ENCODE data around the gene PLCXD1.
"Not testable (repeated sequence)": the region's sequence is repeated elsewhere in the genome, so short reads cannot be mapped to it uniquely, and the experiment has no call there.

Gene PLCXD1

GRCh38 chrX:276581-277201 is 4.5 kb upstream of the PLCXD1 start:
- Mint-ChIP-seq H3K9me3 (no peaks in the 10 kb centered on the region), H3K27ac (peak overlapping the region; percentile 30 to 74), H3K4me3 (peak overlapping the region; percentile 83 to 91), H3K4me1 (peaks cover 49% of the 10 kb centered on the region), H3K27me3 (peaks cover 8% of the 10 kb centered on the region)
- peak; percentile 57 for ATAC-seq
- peak in 1 of 2 donors; percentile 37 for DNase-seq

- H3K27me3 Mint-ChIP-seq, DNase-seq, ATAC-seq, H3K27ac Mint-ChIP-seq, H3K9me3 Mint-ChIP-seq: not testable (repeated sequence)
- peak overlapping the region; percentile 66 to 69 for H3K4me3 Mint-ChIP-seq
- H3K4me1 Mint-ChIP-seq: peaks cover 54% of the 10 kb centered on the region
Observed at GRCh38 chrX:279757-280604, 1.2 kb upstream of the PLCXD1 start.

GRCh38 chrX:280722-281121 is 459 bp upstream of the PLCXD1 start:
- ATAC-seq, H3K27ac Mint-ChIP-seq, H3K27me3 Mint-ChIP-seq, H3K9me3 Mint-ChIP-seq, DNase-seq, H3K4me3 Mint-ChIP-seq: not testable (repeated sequence)
- peaks cover 53% of the 10 kb centered on the region for H3K4me1 Mint-ChIP-seq

DNA sequence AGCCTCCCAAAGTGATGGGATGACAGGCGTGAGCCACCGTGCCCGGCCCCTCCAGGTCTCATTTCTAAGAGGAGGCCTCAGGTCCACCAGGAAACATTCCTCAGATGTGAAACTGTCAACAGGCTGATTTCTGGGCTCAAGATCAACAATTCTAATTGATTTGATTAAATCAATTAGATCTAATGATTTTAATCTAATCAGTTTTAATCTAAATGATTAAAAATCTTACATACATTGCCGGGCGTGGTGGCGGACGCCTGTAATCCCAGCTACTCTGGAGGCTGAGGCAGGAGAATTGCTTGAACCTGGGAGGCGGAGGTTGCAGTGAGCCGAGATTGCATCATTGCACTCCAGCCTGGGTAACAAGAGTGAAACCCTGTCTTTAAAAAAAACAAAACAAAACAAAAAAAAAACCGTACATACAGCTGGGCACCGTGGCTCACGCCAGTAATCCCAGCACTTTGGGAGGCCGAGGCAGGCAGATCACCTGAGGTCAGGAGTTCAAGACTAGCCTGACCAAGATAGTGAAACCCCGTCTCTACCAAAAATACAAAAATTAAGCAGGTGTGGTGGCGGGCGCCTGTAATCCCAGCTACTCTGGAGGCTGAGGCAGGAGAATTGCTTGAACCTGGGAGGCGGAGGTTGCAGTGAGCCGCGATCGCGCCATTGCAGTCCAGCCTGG is 960 bp downstream of the PLCXD1 start:
- H3K27me3 Mint-ChIP-seq, ATAC-seq, DNase-seq, H3K9me3 Mint-ChIP-seq: not testable (repeated sequence)
- H3K4me3 Mint-ChIP-seq: peak overlapping the region; percentile 83 to 88
- peak overlapping the region; percentile 67 to 90 for H3K27ac Mint-ChIP-seq
- peaks cover 53% of the 10 kb centered on the region for H3K4me1 Mint-ChIP-seq

DNA sequence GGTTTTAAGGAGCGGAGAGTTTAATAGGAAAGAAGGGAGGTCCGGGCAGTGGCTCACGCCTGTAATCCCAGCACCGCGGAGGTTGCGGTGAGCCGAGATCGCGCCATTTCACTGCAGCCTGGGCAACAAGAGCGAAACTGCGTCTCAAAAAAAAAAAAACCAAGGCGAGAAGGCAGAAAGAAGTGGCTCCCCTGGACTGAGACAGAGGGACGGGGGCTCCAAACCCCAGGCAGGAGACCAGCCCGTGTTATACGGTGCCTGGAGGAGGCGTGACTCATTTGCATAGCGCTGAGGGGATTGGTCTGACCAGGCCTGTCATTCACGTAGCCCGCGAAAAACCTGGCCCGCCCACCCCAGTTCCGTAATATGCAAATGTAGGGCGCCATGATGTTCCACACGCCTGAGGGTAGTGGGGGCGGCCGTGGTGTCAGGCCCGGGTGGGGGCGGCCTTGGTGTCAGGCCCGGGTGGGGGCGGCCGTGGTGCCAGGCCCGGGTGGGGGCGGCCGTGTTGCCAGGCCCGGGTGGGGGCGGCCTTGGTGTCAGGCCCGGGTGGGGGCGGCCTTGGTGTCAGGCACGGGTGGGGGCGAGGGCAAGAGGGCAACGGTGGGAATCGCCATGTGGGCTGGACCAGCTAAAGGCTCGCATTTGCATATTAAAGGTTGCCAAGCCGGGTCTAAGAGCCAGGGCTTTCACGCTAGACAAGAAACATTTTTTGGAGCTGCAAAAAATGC is 2.1 kb downstream of the PLCXD1 start:
- peaks cover 49% of the 10 kb centered on the region for H3K4me1 Mint-ChIP-seq
- peak overlapping the region; percentile 83 to 86 for H3K4me3 Mint-ChIP-seq
- peak overlapping the region; percentile 96 to 97 for H3K27ac Mint-ChIP-seq
- no peaks in the 10 kb centered on the region for H3K9me3 Mint-ChIP-seq
- DNase-seq (peak; percentile 86 to 96), ATAC-seq (peak; percentile 99)
- H3K27me3 Mint-ChIP-seq: no peaks in the 10 kb centered on the region

- no peaks in the 10 kb centered on the region for H3K9me3 Mint-ChIP-seq
- H3K27ac Mint-ChIP-seq: no peak overlapping the region
- H3K4me1 Mint-ChIP-seq: peaks cover 33% of the 10 kb centered on the region
- ATAC-seq (no peak), DNase-seq (no peak)
- H3K4me3 Mint-ChIP-seq: peak overlapping the region in 1 of 2 donors; percentile 38
- H3K27me3 Mint-ChIP-seq: no peaks in the 10 kb centered on the region
Observed at GRCh38 chrX:285076-285677, 4.0 kb downstream of the PLCXD1 start.

GRCh38 chrX:287670-288069 is 6.5 kb downstream of the PLCXD1 start:
- ATAC-seq (no peak), DNase-seq (no peak)
- Mint-ChIP-seq H3K27ac (no peak overlapping the region), H3K9me3 (no peaks in the 10 kb centered on the region), H3K4me3 (no peak overlapping the region), H3K27me3 (no peaks in the 10 kb centered on the region), H3K4me1 (peaks cover 24% of the 10 kb centered on the region)

DNA sequence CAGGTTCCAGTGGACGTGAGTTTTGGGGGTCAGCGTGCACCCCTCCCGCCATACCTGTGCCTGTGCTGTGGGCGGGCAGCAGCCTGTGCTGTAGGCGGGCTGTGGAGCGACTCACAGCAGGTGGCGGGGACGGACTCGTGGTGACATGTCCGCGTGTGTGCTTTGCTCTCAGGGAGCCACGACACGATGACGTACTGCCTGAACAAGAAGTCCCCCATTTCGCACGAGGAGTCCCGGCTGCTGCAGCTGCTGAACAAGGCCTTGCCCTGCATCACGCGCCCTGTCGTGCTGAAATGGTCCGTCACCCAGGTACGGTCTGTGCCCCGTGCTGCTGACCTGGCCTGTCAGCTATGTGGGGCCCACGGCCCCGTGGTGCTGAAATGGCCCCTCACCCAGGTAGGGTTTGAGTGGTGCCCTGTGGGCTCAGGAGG is 7.4 kb downstream of the PLCXD1 start:
- no peaks in the 10 kb centered on the region for H3K9me3 Mint-ChIP-seq
- DNase-seq: no peak
- ATAC-seq: no peak
- H3K4me3 Mint-ChIP-seq: no peak overlapping the region
- no peak overlapping the region for H3K27ac Mint-ChIP-seq
- H3K27me3 Mint-ChIP-seq: no peaks in the 10 kb centered on the region
- H3K4me1 Mint-ChIP-seq: peaks cover 24% of the 10 kb centered on the region

DNA sequence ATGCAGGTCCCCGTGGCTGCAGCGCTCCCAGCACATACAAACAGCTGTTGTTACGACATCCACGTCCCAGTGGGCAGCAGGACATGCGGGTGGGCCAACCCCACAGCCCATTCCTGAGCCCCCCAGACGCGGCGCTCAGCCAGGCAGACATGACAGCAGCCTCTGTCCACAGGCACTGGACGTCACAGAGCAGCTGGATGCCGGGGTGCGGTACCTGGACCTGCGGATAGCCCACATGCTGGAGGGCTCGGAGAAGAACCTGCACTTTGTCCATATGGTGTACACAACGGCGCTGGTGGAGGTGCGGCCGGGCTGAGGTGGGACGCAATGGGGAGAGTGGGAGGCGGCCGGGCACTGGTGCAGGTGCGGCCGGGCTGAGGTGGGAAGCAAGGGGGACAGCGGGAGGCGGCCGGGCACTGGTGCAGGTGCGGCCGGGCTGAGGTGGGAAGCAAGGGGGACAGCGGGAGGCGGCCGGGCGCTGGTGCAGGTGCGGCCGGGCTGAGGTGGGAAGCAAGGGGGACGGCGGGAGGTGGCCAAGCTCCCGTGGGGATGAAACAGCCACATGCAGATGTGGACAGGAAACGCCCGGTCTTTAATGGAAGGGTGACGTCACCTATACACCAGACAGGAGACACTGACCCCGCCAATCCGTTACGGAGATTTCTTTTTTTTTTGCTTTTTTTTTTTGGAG is 9.4 kb downstream of the PLCXD1 start:
- Mint-ChIP-seq H3K27ac (no peak overlapping the region), H3K27me3 (no peaks in the 10 kb centered on the region), H3K9me3 (no peaks in the 10 kb centered on the region), H3K4me1 (peaks cover 13% of the 10 kb centered on the region), H3K4me3 (no peak overlapping the region)
- no peak for DNase-seq
- no peak for ATAC-seq

DNA sequence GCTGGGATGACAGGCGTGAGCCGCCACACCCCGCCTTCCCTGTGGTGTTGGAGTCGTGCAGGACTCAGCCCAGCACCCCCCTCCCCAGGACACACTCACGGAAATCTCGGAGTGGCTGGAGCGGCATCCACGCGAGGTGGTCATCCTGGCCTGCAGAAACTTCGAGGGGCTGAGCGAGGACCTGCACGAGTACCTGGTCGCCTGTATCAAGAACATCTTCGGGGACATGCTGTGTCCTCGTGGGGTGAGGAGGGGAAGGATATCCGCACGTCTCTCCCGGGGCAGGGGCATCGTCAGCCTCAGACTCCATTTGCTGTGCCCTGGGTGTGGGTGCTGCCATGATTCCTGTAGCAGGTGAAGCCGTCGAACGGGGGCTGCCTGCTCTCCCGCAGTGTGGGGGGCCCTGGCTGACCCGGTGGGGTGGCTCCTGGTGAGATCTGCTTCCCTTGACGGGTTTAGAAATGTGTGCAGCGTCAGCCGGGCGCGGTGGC is 10.3 kb downstream of the PLCXD1 start:
- peak in 1 of 2 donors; percentile 9 for DNase-seq
- H3K9me3 Mint-ChIP-seq: no peaks in the 10 kb centered on the region
- H3K4me1 Mint-ChIP-seq: peaks cover 5% of the 10 kb centered on the region
- no peak overlapping the region for H3K27ac Mint-ChIP-seq
- H3K27me3 Mint-ChIP-seq: no peaks in the 10 kb centered on the region
- no peak overlapping the region for H3K4me3 Mint-ChIP-seq
- ATAC-seq: no peak

DNA sequence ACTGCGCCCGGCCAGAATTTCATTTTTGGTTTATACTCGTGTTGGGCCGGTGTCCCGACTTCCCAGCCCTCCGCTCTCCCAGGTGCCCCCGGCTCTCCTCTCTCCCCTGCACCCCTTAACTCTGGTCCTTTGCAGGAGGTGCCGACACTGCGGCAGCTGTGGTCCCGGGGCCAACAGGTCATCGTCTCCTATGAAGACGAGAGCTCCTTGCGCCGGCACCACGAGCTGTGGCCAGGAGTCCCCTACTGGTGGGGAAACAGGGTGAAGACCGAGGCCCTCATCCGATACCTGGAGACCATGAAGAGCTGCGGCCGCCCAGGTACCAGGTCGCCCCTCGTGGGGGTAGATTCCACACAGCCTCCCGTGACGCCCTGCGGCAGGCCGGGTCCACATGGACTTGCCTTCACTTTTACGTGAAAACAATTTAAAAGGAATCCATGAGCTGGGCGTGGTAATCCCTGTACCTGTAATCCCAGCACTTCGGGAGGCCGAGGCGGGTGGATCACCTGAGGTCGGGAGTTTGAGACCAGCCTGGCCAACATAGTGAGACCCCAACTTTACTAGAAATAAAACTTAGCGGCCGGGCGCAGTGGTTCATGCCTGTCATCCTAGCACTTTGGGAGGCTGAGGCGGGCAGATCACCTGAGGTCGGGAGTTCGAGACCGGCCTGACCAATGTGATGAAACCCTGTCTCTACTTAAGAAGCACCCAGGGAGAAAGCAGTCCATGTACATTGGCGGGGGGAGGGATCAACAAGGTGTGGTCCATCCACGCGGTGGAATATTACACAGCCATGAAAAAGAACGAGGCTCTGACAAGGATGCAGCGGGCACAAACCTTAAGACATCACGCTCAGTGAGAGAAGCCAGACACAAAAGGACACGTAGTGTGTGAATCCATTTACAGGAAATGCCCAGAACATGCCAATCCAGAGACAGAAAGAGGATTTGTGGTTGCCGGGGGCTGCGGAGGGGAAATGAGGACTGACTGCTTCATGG is 12.0 kb downstream of the PLCXD1 start:
- Mint-ChIP-seq H3K27ac (no peak overlapping the region), H3K4me1 (no peaks in the 10 kb centered on the region), H3K4me3 (no peak overlapping the region), H3K27me3 (no peaks in the 10 kb centered on the region), H3K9me3 (no peaks in the 10 kb centered on the region)
- DNase-seq: peak in 1 of 2 donors; percentile 10
- ATAC-seq: no peak

DNA sequence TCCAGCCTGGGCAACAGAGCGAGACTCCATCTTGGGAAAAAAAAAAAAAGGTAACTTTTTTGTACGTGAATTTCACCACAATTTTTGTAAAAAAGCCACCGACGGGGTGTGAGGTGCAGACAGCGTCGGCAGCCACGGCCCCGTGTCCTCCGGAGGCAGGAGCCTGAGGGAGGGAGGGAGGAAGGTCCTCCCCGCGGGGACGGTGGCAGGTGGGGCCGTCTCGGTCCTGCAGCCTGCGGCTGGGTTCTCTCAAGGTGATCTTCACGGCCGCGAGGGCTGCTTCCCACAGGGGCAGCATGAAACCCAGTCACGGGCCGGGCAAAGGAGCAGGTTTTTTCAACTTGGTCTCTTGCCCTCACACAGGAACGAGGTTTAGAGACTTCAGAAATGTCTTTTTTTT is 14.0 kb downstream of the PLCXD1 start:
- Mint-ChIP-seq H3K9me3 (no peaks in the 10 kb centered on the region), H3K4me3 (no peak overlapping the region), H3K4me1 (no peaks in the 10 kb centered on the region), H3K27ac (no peak overlapping the region), H3K27me3 (no peaks in the 10 kb centered on the region)
- ATAC-seq: peak; percentile 43
- DNase-seq: peak in 1 of 2 donors; percentile 9

DNA sequence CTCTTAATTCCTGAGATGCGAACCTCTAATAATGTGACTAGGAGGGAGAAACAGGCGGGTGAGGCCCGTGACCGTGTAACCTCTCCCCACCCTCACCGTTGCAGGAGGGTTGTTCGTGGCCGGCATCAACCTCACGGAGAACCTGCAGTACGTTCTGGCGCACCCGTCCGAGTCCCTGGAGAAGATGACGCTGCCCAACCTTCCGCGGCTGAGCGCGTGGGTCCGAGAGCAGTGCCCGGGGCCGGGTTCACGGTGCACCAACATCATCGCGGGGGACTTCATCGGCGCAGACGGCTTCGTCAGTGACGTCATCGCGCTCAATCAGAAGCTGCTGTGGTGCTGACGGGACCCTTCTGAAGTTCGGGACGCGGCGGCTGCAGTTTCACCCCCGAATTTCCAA is 17.8 kb downstream of the PLCXD1 start:
- DNase-seq: no peak
- no peaks in the 10 kb centered on the region for H3K9me3 Mint-ChIP-seq
- H3K4me1 Mint-ChIP-seq: no peaks in the 10 kb centered on the region
- ATAC-seq: no peak
- peak overlapping the region in 1 of 2 donors; percentile 19 for H3K27ac Mint-ChIP-seq
- no peaks in the 10 kb centered on the region for H3K27me3 Mint-ChIP-seq
- no peak overlapping the region for H3K4me3 Mint-ChIP-seq
